ENCODE results near the gene FBXL4.

Gene FBXL4

GRCh38 chr6:98880486-98880885 lies 67.3 kb downstream of the FBXL4 start:
- ChIA-PET POLR2A (no interaction called here), CTCF (interaction anchor here (1.3 to 2.2 kb wide), 2 partner anchors 19 to 46 kb away, joined by 4 to 6 read pairs; no protein-coding TSS in a partner anchor)
- TF ChIP-seq CTCF (IDR thresholded peaks at IDR 0.05; ENCODE audit: control extremely low read depth, extremely low read depth, low read depth, missing control alignments), result no peak
- peak; percentile 20 for DNase-seq (ENCODE audit: extremely low spot score)

- no peak for TF ChIP-seq CTCF (IDR thresholded peaks at IDR 0.05; ENCODE audit: control extremely low read depth, extremely low read depth, low read depth, missing control alignments)
- POLR2A ChIA-PET, result no interaction called here
- no peak for DNase-seq (ENCODE audit: extremely low spot score)
- CTCF ChIA-PET, result no interaction called here
These were observed 70.5 kb downstream of the FBXL4 start for GRCh38 chr6:98877250-98877649.

- no peak for DNase-seq (ENCODE audit: extremely low spot score)
- ChIA-PET CTCF (interaction anchor here (1.4 kb wide), 1 partner anchor 9 kb away, joined by 6 read pairs; no protein-coding TSS in a partner anchor), POLR2A (no interaction called here)
- no peak for TF ChIP-seq CTCF (IDR thresholded peaks at IDR 0.05; ENCODE audit: control extremely low read depth, extremely low read depth, low read depth, missing control alignments)
These were observed 72.4 kb downstream of the FBXL4 start for GRCh38 chr6:98875375-98875774.

GRCh38 chr6:98871821-98872220 lies 75.9 kb downstream of the FBXL4 start:
- TF ChIP-seq CTCF (IDR thresholded peaks at IDR 0.05; ENCODE audit: control extremely low read depth, extremely low read depth, low read depth, missing control alignments), result no peak
- DNase-seq (ENCODE audit: extremely low spot score), result no peak
- POLR2A ChIA-PET, result no interaction called here
- CTCF ChIA-PET, result interaction anchor here (1.2 kb wide), 1 partner anchor 52 kb away, joined by 3 read pairs; no protein-coding TSS in a partner anchor

- TF ChIP-seq CTCF (IDR thresholded peaks at IDR 0.05; ENCODE audit: control extremely low read depth, extremely low read depth, low read depth, missing control alignments), result no peak
- CTCF ChIA-PET, result no interaction called here
- DNase-seq (ENCODE audit: extremely low spot score), result no peak
- POLR2A ChIA-PET, result no interaction called here
These were observed 76.7 kb downstream of the FBXL4 start for GRCh38 chr6:98871057-98871456.

- ChIA-PET CTCF (interaction anchor here (2.3 kb wide), 1 partner anchor 10 kb away, joined by 9 read pairs; no protein-coding TSS in a partner anchor), POLR2A (no interaction called here)
- no peak for TF ChIP-seq CTCF (IDR thresholded peaks at IDR 0.05; ENCODE audit: control extremely low read depth, extremely low read depth, low read depth, missing control alignments)
- DNase-seq (ENCODE audit: extremely low spot score), result no peak
These were observed 83.2 kb downstream of the FBXL4 start for GRCh38 chr6:98864497-98864896.
